HG03066 (cell line): ENCODE measurements around the gene MT1H.

Experiments used
- ATAC-seq: cut with Tn5 transposase; IDR thresholded peaks from one replicate; pipeline ENCODE4 v1.9.1; 2021; ENCODE audit warnings: low read depth; ENCODE audit not compliant: unreplicated experiment

The MT1H gene

DNA sequence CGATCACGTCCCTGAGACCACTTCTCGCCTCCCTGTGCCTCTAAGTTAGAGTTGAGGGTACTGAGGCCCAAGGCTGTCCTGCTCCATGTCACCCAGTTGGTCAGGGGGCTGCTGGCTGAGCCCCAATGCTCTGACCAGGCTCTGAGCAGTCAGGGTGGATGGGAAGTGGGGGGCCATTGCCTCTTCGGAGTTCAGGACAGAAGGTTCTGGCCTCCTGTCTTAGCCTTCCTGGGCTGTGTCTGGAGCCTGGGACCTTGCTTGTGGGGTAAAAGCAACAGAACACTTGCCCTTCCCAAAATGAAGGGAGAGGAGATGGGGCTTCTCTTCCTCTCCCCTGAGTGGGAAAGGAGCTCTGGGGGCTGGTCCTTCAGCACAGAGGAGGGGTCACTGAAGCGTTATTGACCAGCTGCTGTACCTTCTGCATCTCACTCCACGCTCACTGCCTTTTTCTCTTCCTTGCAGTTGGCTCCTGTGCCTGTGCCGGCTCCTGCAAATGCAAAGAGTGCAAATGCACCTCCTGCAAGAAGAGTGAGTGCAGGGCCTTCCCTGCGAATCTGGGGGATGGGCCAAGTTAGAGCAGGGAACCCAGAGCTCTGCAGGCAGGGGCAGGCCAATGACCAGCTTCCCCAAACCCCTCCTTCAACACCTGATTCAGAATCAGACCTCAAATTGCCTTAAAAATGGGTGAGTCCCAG lies 13.2 kb downstream of the MT1H start:
- ATAC-seq = peak; percentile 14

DNA sequence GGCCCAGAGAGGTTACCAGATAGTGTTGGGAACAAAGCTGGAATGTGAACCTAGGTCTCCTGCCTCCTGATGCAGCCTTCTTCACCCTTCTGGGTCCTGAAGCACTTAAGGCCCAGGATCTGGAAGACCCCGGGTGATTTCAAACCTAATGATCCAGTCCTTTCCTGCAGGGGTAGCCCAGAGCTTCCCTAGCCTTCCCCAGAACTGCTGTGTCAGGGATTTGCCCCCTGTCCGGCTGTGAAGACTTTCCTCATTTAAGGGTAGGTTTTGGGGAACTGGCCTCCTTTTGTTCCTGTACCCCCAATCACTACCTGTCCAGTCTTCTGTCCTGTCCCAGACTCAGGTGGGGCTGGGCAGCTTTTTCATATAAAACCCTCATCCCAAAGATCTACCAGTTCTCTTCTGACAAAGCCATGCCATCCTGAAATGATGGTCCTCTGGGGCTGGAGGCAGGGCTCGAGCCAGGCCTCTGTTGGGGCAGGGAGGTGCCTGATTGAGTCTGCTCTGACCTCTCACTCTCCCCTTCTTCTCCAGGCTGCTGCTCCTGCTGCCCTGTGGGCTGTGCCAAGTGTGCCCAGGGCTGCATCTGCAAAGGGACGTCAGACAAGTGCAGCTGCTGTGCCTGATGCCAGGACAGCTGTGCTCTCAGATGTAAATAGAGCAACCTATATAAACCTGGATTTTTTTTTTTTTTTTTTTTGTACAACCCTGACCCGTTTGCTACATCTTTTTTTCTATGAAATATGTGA lies 14.0 kb downstream of the MT1H start:
- no peak for ATAC-seq

DNA sequence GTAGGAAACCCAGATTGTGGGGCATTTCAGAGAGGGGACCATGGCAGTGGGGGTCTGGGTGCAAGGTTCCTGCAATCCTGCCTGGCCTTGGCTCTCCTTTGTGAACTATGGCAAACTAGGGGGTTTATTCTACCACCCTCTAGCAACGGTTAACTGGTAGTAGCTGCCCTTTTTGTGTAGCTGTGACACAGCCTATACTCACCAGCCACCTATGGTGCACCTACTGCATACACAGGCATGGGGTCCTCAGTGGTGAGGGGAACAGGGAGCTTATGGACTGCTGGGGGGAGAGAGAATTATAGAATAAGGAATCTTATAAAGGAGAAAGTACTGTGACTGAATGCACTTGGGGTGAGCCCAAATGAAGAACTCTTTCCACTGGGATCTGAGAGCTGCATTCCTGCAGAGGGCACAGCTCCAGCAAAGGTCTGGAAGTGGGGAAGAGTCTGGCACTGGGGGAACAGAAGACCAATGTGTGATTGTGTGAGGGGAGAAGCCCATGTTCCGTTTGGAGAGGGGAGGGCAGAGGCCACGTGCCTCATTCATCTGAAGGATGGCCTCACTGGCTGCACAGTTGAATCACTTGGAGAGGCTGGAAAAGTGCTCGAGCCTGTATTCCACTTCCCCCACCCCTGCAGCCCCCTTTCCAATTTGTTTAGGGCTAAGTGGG lies 14.8 kb downstream of the MT1H start:
- no peak for ATAC-seq

DNA sequence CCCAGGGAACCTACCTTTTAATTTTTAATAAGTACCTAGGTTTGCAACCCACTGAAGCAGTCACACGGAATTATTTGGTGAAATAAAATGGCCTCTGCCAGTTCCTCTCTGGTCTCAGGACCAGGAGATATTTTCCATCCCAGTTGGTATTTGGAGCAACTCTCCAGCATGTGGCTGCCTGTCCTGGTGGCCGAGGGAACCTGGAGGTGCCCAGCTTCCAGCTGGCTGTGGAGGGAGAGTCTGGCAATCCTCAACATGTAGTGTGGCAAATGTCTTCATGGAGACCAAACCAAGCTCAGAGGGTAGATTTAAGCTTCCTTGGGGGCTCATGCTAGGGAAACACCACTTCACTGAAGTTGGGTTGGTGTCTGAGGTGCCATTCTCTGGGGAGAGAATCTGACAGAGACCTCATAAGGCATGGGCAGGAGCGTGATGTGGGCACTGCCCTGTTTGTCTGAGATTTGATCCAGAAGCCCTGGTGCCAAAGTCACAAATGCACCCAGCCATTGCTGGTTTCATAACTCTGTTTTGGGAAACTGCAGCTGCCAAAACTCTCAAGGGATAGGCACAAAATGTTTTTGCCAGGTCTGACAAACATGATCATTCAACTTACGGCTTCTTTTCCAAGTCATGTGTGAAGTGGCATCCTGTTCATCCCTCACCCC lies 15.4 kb downstream of the MT1H start:
- ATAC-seq = no peak

DNA sequence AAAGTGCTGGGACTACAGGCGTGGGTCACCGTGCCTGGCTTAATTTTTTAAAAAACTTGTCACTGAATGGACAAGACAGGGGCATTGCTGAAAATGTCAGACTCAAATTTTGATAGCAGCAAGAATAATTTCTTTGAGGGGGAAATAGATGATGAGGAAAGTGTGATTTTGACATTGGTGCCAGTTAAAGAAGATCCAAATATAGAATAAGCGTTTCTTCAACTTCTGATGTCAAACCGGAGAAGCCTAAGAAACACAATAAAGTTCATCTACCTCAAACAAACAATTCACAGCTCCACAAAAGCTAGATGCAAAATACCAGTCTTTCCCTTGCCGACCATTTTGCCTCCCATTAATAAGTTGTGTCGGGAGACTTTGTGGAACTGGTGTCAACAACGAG lies 17.1 kb downstream of the MT1H start:
- no peak for ATAC-seq

DNA sequence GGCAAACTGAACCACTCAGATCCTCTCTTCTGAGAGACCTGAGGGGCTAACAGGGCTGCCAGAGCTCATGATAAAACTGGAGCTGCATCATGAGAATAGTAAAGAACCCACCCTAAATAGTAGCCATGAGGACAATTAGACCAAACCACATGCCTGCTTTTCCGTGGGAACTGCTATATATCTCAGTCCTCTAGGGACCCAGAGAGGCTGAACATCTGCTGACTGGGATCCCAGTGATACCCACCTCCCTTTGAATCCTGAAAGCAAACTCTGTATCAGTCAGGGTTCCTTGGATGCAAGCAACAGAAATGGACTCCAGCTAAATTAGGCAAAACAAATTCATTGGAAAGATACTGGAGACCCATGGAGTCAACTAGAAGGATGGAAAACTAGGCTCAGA lies 19.1 kb downstream of the MT1H start:
- no peak for ATAC-seq

DNA sequence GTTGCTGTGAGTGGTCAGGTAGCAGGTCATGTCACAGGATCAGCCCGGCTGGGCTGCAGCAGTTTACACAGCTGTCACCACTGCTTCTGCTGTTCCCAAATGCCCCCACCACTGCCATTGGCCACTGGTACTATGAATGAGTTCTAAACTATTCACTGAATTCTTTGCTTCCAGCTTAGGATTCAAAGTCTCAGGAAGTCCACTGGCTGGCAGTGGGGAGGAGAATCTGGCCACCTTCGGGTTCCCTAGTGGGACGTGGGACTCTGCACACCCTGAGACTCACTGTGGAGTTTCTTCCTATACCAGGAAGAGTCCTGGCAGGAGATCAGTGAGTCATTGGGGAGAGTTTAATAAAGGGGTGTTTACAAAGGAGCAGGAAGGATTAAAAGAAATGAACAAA lies 19.6 kb downstream of the MT1H start:
- ATAC-seq = no peak

DNA sequence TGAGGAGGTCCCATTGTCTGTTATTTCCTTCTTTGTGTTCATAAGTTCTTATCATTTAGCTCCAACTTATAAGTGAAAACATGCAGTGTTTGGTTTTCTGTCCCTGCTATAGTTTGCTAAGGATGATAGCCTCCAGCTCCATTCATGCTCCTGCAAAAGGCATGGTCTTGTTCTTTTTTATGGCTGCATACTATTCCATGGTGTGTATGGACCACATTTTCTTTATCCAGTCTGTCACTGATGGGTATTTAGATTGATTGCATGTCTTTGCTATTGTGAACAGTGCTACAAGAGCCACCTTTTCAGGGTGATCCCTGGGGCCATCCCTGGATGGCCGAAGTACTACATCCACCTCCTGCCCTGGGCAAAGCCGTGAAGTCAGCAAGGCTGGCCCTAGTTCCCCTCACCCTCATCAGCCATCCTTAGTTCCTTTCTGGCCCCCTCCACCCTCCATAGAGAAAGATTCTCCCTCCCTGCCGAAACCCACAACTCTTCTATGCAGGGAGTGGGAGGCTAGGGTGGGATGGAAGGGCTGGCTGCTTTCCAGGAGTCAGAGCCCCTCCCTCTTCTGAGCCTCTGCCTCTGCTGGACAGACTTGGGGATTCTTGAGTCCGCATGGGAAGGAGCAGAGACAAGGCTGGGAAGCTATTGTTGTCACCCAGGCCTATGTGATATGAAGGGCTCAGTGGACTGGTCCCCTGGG lies 21.0 kb downstream of the MT1H start:
- no peak for ATAC-seq

DNA sequence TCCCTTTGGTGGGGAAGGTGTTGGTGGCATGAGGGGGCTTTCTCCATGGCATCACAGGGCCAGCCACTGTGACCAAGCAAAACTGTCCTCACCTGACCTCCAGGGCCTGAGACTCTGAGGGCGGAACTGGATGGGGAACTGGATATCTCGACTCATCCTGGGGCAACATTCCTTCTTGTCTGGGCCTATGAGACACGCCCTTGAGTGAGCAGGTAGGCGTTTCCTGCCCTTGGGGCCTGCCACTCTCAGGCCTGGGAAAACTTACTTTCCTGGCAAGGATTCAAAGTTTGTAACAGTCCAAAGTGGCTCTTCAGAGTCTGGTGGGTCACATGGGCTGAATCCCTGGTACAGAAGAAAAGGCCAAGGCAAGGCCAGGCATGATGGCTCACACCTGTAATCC lies 22.3 kb downstream of the MT1H start:
- no peak for ATAC-seq

DNA sequence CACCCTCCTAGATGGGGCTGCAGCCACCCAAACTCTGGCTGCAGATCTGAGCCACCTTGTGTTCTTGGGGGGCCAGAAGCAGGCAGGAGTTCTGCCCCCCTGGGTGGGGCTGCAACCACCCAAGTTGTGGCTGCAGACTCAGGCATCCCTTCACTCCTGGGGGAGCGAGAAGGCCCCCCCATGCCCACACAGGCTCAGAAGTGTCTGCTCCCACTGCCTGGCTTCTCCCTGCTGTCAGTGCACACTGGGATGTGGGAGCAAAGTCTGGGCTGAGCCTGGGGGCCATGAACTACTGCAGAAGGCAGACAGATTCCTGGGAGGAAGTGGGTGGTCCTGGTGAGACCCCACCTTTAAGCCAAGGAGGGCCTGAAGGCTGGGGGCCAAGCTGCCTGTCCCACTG lies 25.6 kb downstream of the MT1H start:
- no peak for ATAC-seq

DNA sequence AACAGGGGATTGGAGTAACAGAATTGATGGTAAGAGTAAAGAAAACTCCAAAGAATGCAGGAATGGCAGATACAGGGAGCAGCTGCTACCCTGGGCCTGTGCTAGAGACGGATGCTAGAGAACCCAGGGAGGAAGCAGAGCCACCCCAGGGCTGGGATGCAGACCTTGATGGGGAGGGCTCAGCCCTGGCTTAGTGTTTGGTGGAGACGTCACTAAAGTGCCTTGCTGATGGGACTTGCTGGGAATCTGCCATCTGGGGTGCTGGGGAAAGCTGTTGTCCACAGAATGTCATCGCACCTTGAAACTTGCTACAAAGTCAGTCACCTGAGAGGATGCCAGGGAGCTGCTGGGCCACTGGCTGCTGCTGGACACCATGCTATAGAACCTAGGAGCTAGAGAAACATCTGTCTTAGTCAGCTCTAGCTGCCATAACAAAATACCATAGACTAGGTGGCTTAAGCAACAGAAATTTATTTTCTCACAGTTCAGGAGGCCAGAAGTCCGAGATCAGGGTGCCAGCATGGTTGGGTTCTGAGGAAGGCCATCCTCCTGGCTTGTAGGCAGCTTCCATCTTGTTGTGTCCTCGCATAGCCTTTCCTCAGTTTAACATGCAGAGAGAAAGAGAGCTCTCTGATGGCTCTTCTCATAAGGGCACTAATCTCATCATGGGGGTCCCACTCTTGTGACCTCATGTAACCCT lies 28.0 kb downstream of the MT1H start:
- ATAC-seq = no peak

DNA sequence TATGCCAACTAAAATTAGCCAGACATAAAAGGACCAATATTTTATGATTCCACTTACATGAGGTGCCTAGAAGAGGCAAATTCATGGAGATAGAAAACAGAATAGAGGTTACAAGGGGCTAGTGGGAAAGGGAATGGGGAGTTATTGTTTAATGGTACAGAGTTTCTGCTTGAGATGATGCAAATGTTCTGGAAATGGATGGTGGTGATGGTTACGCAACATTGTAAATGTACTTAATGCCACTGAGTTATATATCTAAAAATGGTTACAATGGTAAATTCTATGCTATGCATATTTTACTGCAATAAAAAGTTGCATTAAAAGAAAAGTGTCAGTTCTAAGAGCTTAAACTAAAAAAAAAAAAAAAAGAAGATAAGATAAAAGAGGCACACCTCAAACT lies 30.6 kb downstream of the MT1H start:
- no peak for ATAC-seq

DNA sequence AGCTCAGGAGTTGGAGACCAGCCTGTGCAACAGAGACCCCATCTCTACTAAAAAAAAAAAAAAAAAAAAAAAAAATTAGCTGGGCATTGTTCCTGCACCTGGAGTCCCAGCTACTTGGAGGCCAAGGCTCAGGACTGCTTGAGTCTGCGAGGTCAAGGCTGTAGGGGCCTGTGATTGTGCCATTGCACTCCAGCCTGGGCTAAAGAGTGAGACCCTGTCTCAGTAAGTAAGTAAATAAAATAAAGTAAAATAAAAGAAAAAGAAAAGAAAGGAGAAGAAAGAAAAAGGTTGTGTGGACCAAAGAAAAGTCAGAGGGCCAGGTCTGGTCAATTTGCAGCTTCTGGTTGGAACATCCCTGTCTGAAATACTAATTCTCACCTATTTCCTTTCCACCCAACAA lies 31.0 kb downstream of the MT1H start:
- no peak for ATAC-seq

DNA sequence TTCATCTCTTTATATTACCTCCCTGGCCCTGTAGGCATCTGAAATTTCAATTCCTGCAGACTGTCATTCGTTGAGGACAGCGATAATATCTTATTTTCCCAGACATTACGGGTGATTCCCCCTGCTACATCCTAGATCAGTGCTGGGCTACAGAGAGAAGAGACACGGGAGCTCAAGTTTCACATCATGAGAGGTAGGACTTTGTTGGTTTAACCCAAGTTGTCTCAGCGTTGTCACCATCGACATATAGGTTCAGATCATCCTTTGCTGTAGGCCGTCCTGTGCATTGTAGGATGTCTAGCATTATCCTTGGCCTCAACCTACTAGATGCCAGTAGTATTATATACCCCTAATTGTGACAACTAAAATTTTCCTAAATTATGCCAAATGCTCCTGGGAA lies 31.9 kb downstream of the MT1H start:
- ATAC-seq = no peak

DNA sequence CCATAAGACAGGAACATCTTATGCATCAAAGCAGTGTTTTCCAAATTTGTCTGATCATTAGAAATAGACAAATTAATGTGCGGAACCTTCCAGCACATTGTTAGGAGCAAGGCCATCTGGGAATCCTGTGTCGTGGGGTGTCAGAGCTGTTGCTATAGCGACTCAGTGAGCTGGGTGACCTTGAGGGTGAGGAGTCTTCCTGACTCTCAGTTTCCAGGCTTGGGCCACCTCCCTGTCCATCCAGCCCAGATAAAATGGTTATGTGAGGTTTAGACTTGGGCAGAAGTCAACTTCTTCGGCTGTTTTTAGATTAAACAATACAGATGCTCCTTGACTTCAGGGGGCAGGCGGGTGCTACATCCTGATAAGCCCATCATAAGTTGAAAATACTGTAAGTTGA lies 33.2 kb downstream of the MT1H start:
- no peak for ATAC-seq

DNA sequence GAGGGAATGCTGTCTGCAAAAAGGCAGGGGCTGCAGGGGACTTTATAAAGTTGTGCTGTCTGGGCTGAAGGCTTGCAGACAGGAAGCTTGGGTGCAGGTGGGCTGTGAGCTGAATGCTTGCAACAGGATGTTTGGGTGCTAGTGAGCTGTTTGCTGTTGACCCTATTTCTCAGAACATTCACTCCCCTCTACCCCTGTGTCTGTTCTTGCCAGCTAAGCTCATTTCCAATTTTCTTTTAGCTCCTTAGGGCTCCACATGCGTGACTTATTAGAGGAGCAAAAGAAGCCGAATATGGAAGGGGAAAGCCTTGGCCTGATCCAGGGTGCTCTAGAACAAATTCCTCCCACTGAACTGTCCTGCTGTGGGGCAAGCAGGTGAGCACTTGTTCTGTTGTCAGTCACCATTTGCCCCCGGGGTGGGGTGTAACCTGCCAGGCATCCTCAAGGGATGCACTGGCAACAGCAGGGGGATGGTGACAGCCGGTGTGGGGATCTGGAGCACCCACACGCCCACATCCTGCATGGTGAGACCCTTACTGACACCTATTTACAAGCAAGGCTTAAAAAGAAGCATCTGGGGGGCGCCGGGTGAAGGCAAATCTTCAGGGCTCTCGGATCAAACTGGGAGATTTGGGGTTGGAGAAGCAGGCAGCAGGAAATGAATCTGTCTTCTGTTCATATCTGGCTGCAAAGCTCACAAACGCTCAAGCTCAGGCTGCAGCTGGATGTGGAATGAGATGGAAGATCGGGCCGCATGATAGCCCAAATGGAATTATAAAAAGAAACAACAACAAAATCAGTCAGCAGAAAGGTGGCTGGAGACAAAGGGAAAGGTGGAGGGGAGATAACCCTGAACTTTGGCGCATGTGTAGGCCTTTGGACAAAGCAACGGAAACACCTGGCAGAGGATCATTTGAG lies 39.2 kb downstream of the MT1H start:
- ATAC-seq = no peak

DNA sequence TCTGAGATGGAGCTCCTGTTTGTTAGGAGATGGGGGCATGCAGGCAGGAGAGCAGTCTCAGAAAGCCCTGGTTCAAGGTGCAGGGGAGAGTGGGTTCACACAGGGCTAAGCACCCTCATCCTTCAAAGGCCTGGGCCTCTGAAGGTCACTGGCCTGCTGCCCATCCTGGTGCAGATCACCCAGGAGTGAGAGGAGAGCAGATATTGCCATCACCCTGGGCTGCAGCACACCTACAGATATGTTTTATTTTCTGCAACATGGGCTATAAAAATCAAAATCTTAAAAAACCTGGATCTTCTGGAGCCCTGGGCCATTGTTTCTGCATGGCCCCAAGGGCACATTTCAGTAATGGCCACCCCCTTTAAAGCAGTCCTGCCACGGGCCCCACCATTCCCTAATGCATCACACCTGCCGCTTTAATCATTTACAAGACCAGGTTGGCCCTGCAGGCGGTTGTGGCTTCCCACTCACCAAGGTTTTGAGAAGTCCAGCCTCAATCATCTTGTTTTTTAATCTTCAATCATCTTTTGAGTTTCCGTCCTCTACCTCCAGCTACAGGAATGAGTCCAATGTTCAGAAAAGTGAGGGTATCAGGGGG lies 39.9 kb downstream of the MT1H start:
- ATAC-seq = no peak

DNA sequence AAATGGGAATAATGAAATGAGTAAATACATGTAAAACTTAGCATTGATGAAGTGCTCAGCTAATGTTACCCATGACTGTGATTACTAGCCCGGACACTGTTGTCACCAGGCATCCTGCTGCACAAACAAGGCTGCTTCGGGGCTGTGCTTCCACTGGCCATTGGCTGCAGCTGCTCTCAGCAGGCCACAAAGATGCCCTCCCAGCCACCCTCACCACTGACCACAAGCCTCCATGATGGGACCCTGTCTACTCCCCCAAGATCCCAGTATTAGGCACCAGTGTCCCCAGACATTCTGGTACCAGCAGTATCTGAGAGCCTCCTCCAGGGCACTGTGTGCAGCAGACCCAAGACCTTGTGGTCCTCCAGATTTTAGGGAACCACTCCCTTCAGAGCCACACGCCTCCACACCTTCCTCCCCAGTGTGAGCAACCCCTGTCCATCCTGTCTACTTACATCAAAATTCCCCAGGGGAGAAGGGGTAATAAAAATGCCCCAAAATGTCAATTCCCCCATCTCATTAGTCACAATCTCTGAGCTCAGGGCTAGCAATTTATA lies 40.6 kb downstream of the MT1H start:
- ATAC-seq = no peak
